K562 (cell line): ENCODE measurements around the gene SLC27A2. TPM values are rescaled to one million over a fixed set of nuclear protein-coding genes. Genes with fewer than 3 reads are reported as not detected.

ENCODE experiments used
- ATAC-seq: fragments of 200-7000 bp; cut with Tn5 transposase; 3 replicates; pipeline ENCODE4 v1.9.1; 2020; ENCODE audit warnings: moderate library complexity
- BruUV-seq: library from RNA; stranded (reverse); fragments of 400-500 nt; replicated peaks from 2 replicates; lab custom pipeline; 2021; lab: Mats Ljungman, UMichigan
- CTCF ChIA-PET: fragments of 300-600 bp; formaldehyde crosslinking; extraction: SDS; loops from one replicate; lab custom pipeline; 2021; ENCODE audit warnings: low intra/inter-chr PET ratio; lab: Yijun Ruan, JAX
- POLR2A ChIA-PET: fragments of 300-600, 350-650 bp; sonication (Branson Sonifier 250); formaldehyde crosslinking; extraction: SDS; loops from one replicate; lab custom pipeline; 2021; ENCODE audit warnings: antibody characterized with exemption, inconsistent platforms; lab: Yijun Ruan, JAX
- DNase-seq, 4 experiments: peaks; one replicate each; pipeline versions ENCODE4 v3.0.0 to v3.0.0-alpha.2; 2011 to 2018; ENCODE audit warnings: low spot score in 3 of 4, mixed read lengths in 3 of 4; ENCODE audit errors: extremely low read depth in 1 of 4
- FAIRE-seq: peaks from 2 replicates; lab custom pipeline; 2011; peaks lifted over from hg19 to GRCh38; lab: Jason Lieb, UNC
- H2AFZ ChIP-seq: 2 replicates; pipeline ENCODE4 v1.6.0; 2011; ENCODE audit warnings: low read depth, low read length, control low read depth, inconsistent platforms
- H3K27ac ChIP-seq: fragments of 200-600 bp; 3 replicates; pipeline ENCODE4 v1.8.0; 2011; ENCODE audit warnings: low read depth, mild to moderate bottlenecking, control low read depth, inconsistent platforms, low read length, moderate library complexity, mixed read lengths; ENCODE audit errors: extremely low read depth
- H3K27me3 ChIP-seq, 2 experiments: fragments of 300-600 bp in 1 of 2; 2 replicates in 1 of 2; 3 replicates in 1 of 2; pipeline versions ENCODE4 v1.6.0 to v1.8.0; 2011; ENCODE audit warnings: inconsistent platforms in 2 of 2, low read length in 2 of 2, mild to moderate bottlenecking in 1 of 2, mixed read lengths in 1 of 2, moderate library complexity in 1 of 2; ENCODE audit not compliant: control insufficient read depth in 2 of 2, insufficient read depth in 2 of 2
- H3K36me3 ChIP-seq: fragments of 300-600 bp; 3 replicates; pipeline ENCODE4 v1.8.0; 2011; ENCODE audit warnings: mild to moderate bottlenecking, low read length, inconsistent platforms; ENCODE audit not compliant: control insufficient read depth, insufficient read depth
- H3K4me1 ChIP-seq, 2 experiments: fragments of 200-600 bp in 1 of 2; replicated peaks in 1 of 2; 2 replicates in 1 of 2; 3 replicates in 1 of 2; pipeline versions ENCODE4 v1.5.1 to v1.8.0; 2011; ENCODE audit warnings: inconsistent platforms in 2 of 2, low read length in 2 of 2, mild to moderate bottlenecking in 1 of 2, mixed read lengths in 1 of 2, moderate library complexity in 1 of 2; ENCODE audit not compliant: control insufficient read depth in 2 of 2, insufficient read depth in 2 of 2
- H3K4me2 ChIP-seq: 2 replicates; pipeline ENCODE4 v1.6.1; 2011; ENCODE audit warnings: low read length, control low read depth, inconsistent platforms, mixed read lengths; ENCODE audit not compliant: insufficient read depth
- H3K4me3 ChIP-seq: fragments of 200-600 bp; sonication (generic), shearing (Covaris generic); 2 replicates; pipeline ENCODE4 v1.5.1; 2016; ENCODE audit warnings: control low read depth, inconsistent platforms
- H3K79me2 ChIP-seq: fragments of 200-600 bp; 3 replicates; pipeline ENCODE4 v1.8.0; 2011; ENCODE audit warnings: low read length, inconsistent platforms; ENCODE audit not compliant: control insufficient read depth, insufficient read depth
- H3K9ac ChIP-seq, 2 experiments: 2 replicates each; pipeline versions ENCODE4 v1.6.0 to v1.6.1; 2011; ENCODE audit warnings: low read depth in 2 of 2, low read length in 2 of 2, control low read depth in 1 of 2, inconsistent platforms in 1 of 2, mild to moderate bottlenecking in 1 of 2, mixed read lengths in 1 of 2; ENCODE audit not compliant: insufficient read depth in 1 of 2
- H3K9me1 ChIP-seq: one replicate; pipeline ENCODE4 v1.6.0; 2011; ENCODE audit warnings: inconsistent platforms, mild to moderate bottlenecking, low read length, moderate library complexity; ENCODE audit not compliant: control insufficient read depth, insufficient read depth
- H3K9me3 ChIP-seq: replicated peaks from 2 replicates; pipeline ENCODE4 v1.5.1; 2011; ENCODE audit warnings: low read depth, low read length, inconsistent platforms; ENCODE audit not compliant: control insufficient read depth, insufficient read depth
- H4K20me1 ChIP-seq: replicated peaks from 2 replicates; pipeline ENCODE4 v1.6.1; 2011; ENCODE audit warnings: low read length, inconsistent platforms, mixed read lengths; ENCODE audit not compliant: control insufficient read depth, insufficient read depth
- CBX8 ChIP-seq: fragments of 200-600 bp; sonication (generic); IDR thresholded peaks from 2 replicates; pipeline ENCODE4 v1.6.1; 2012; ENCODE audit warnings: borderline replicate concordance, mixed run types, low read depth, mild to moderate bottlenecking, moderate library complexity, mixed read lengths, low read length, control low read depth, inconsistent platforms; ENCODE audit not compliant: poor library complexity, severe bottlenecking; ENCODE audit errors: extremely low read depth
- NCOA1 ChIP-seq: fragments of 450-650 bp; IDR thresholded peaks from 2 replicates; pipeline ENCODE4 v1.6.1; 2016; ENCODE audit warnings: low read depth
- ZKSCAN8 ChIP-seq: fragments of 200-800 bp; sonication (Bioruptor generic); IDR thresholded peaks from 2 replicates; pipeline ENCODE4 v1.6.1; 2016; ENCODE audit warnings: missing genetic modification characterization, missing compliant biosample characterization
- ZNF280A ChIP-seq: fragments of 450-650 bp; IDR thresholded peaks from 2 replicates; pipeline ENCODE4 v1.6.1; 2018; ENCODE audit warnings: mild to moderate bottlenecking, low read depth; ENCODE audit not compliant: partially characterized antibody
- WGBS: fragments of 100-300 bp; shearing (Covaris generic); methylation state at CpG from one replicate; pipeline ENCODE4 v1.1.6; 2016; ENCODE audit warnings: low coverage, mixed read lengths; ENCODE audit not compliant: insufficient coverage; ENCODE audit errors: missing lambda C conversion rate; 5-methylcytosine and 5-hydroxymethylcytosine counted together
- in situ Hi-C: fragments of 300-500 bp; cut with MboI; formaldehyde crosslinking; loops from 4 replicates; pipeline ENCODE4 v1.15.0; 2018; ENCODE audit warnings: inconsistent platforms, mixed read lengths
- intact Hi-C: fragments of 100-400 bp; cut with micrococcal nuclease; formaldehyde crosslinking; loops from 2 replicates; pipeline ENCODE4 v1.14.2; 2022
- polyA plus RNA-seq, 8 experiments: library from polyadenylated mRNA; depleted of rRNA in 4 of 8; stranded (reverse) in 5 of 8; unstranded in 3 of 8; fragments of >200 nt; fragmentation: Nextera tagmentation in 2 of 8; fragmentation: Illumina TruSeq in 1 of 8; extraction: Ambion mirVana in 2 of 8; extraction: Trizol in 1 of 8; gene quantifications; 2 replicates each; pipeline versions ENCODE4 v1.2.1 to v1.2.3, GENCODE V29; 2011 to 2014; ENCODE audit warnings: inconsistent platforms in 1 of 8, missing spikeins in 1 of 8
- total RNA-seq, 7 experiments: library from RNA; depleted of rRNA in 6 of 7; stranded (reverse); fragments of >200 nt in 6 of 7; fragmentation: Illumina TruSeq in 2 of 7; extraction: Trizol in 2 of 7; gene quantifications; 2 replicates each; pipeline versions ENCODE4 v1.2.1 to v1.2.3, GENCODE V29; 2011 to 2021; ENCODE audit warnings: low replicate concordance in 1 of 7

SLC27A2 gene
- total and polyA plus RNA-seq, 9 of the 15 experiments (the other 6 are each of a cell fraction or from before 2014, with no cell fraction given), result 4.9 to 38.0 (median 22.7) TPM

GRCh38 chr15:50184863-50185504 lies 3.0 kb downstream of the SLC27A2 start:
- POLR2A ChIA-PET, result no interaction called here
- in situ Hi-C loops, result no loop called here
- no peak for FAIRE-seq
- Histone ChIP-seq H2AFZ (no peak overlapping the region), H3K79me2 (peaks cover 27% of the 10 kb centered on the region), H4K20me1 (no peaks in the 10 kb centered on the region)
- TF ChIP-seq ZKSCAN8 (CRISPR knock-in tag), result no peak
- no peak for TF ChIP-seq CBX8
- no peak for TF ChIP-seq NCOA1
- no peak for TF ChIP-seq ZNF280A
- TF ChIP-seq, all 486 proteins: peak for 0
- ATAC-seq (no peak), DNase-seq (no peak)
- H3K4me1 ChIP-seq, result peaks cover 24 to 26% of the 10 kb centered on the region in 2 experiments
- H3K9ac ChIP-seq, result no peak overlapping the region
- CTCF ChIA-PET, result interaction anchor here (0.7 kb wide), 1 partner anchor 1327 kb away, joined by 3 read pairs; no protein-coding TSS in a partner anchor
- no peak overlapping the region for H3K4me3 ChIP-seq
- 39% methylated on average over 3 of the region's 3 CpGs for WGBS
- no peaks in the 10 kb centered on the region for H3K27me3 ChIP-seq
- no peaks in the 10 kb centered on the region for H3K9me1 ChIP-seq
- H3K9me3 ChIP-seq, result no peaks in the 10 kb centered on the region
- TSS peak; percentile 13 for BruUV-seq
- H3K27ac ChIP-seq, result no peak overlapping the region
- intact Hi-C loops, result loop anchor here (5.0 kb wide), 1 partner anchor 242 kb away; no protein-coding TSS in a partner anchor
- H3K4me2 ChIP-seq, result no peak overlapping the region
- H3K36me3 ChIP-seq, result no peaks in the 10 kb centered on the region; the same call in 2 of the 3 replicates
